DOHH2 (cell line): ENCODE data around the gene BAIAP2L1.

Experiments
- CTCF ChIP-seq: fragments of 200-600 bp; sonication (generic); IDR thresholded peaks from one replicate; pipeline ENCODE4 v1.5.1; 2014; ENCODE audit warnings: antibody characterized with exemption, mild to moderate bottlenecking, low read depth, low read length; ENCODE audit not compliant: poor library complexity, severe bottlenecking
- EZH2phosphoT487 ChIP-seq: fragments of 200-600 bp; sonication (generic); IDR thresholded peaks from 2 replicates; pipeline ENCODE4 v1.6.1; 2017; ENCODE audit warnings: borderline replicate concordance, mild to moderate bottlenecking, antibody characterized with exemption, low read length, moderate library complexity, mixed read lengths

- TF ChIP-seq CTCF, result no peak
- TF ChIP-seq EZH2phosphoT487, result no peak
These were observed 1.4 kb downstream of the BAIAP2L1 start for GRCh38 chr7:98399462-98399861.
